Central memory CD4-positive, alpha-beta T cell (primary cell): ENCODE results near the gene CPAMD8.
"Not testable (repeated sequence)": the region's sequence is repeated elsewhere in the genome, so short reads cannot be mapped to it uniquely, and the experiment has no call there.

Experiments
- DNase-seq: peaks from one replicate; pipeline ENCODE4 v3.0.0; 2022

CPAMD8 gene

GRCh38 chr19:17037966-17038500 lies 11.4 kb upstream of the CPAMD8 start:
- DNase-seq: no peak

- no peak for DNase-seq
Observed at GRCh38 chr19:17037184-17037583, 10.6 kb upstream of the CPAMD8 start.

GRCh38 chr19:17036640-17037039 lies 10.0 kb upstream of the CPAMD8 start:
- DNase-seq: no peak

- no peak for DNase-seq
Observed at GRCh38 chr19:17035842-17036424, 9.3 kb upstream of the CPAMD8 start.

- no peak for DNase-seq
Observed at GRCh38 chr19:17031741-17032140, 5.1 kb upstream of the CPAMD8 start.

GRCh38 chr19:17027535-17027975 lies 945 bp upstream of the CPAMD8 start:
- DNase-seq: no peak

GRCh38 chr19:17025991-17026658 lies 485 bp downstream of the CPAMD8 start:
- no peak for DNase-seq

GRCh38 chr19:17025361-17025760 lies 1.2 kb downstream of the CPAMD8 start:
- DNase-seq: no peak

GRCh38 chr19:17024941-17025340 lies 1.7 kb downstream of the CPAMD8 start:
- DNase-seq: not testable (repeated sequence)

GRCh38 chr19:17023805-17024204 lies 2.8 kb downstream of the CPAMD8 start:
- DNase-seq: no peak

- no peak for DNase-seq
Observed at GRCh38 chr19:17022738-17023137, 3.9 kb downstream of the CPAMD8 start.

GRCh38 chr19:17021793-17022590 lies 4.6 kb downstream of the CPAMD8 start:
- DNase-seq: no peak

- no peak for DNase-seq
Observed at GRCh38 chr19:17021328-17021727, 5.3 kb downstream of the CPAMD8 start.

GRCh38 chr19:17020823-17021222 lies 5.8 kb downstream of the CPAMD8 start:
- DNase-seq: no peak

GRCh38 chr19:17020385-17020784 lies 6.2 kb downstream of the CPAMD8 start:
- no peak for DNase-seq

- DNase-seq: not testable (repeated sequence)
Observed at GRCh38 chr19:17014212-17014861, 12.3 kb downstream of the CPAMD8 start.

- no peak for DNase-seq
Observed at GRCh38 chr19:17011485-17011884, 15.1 kb downstream of the CPAMD8 start.

- no peak for DNase-seq
Observed at GRCh38 chr19:17006579-17006978, 20.0 kb downstream of the CPAMD8 start.

- DNase-seq: no peak
Observed at GRCh38 chr19:17005000-17005399, 21.6 kb downstream of the CPAMD8 start.

GRCh38 chr19:17004386-17004785 lies 22.2 kb downstream of the CPAMD8 start:
- no peak for DNase-seq

GRCh38 chr19:17002455-17002854 lies 24.2 kb downstream of the CPAMD8 start:
- no peak for DNase-seq

GRCh38 chr19:17001603-17002183 lies 24.9 kb downstream of the CPAMD8 start:
- DNase-seq: peak; percentile 89
